Stimulated activated CD8-positive, alpha-beta memory T cell treated with anti-CD3 and anti-CD28 coated beads, Interleukin-4, amount 100 ng/mL, for 24 hours (primary cell): ENCODE measurements around the gene OR2L5.

ENCODE experiments used
- DNase-seq: peaks from one replicate; pipeline ENCODE4 v3.0.0-alpha.2; 2020; ENCODE audit warnings: low read depth

The OR2L5 gene, protein sequence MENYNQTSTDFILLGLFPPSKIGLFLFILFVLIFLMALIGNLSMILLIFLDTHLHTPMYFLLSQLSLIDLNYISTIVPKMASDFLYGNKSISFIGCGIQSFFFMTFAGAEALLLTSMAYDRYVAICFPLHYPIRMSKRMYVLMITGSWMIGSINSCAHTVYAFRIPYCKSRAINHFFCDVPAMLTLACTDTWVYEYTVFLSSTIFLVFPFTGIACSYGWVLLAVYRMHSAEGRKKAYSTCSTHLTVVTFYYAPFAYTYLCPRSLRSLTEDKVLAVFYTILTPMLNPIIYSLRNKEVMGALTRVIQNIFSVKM

GRCh38 chr1:248013229-248013710 lies at the start of gene OR2L5:
Gene OR2L5 (plus strand): TSS chr1:248013660. CDS start chr1:248021948, 8,288 bp downstream.
- DNase-seq: no peak

DNA sequence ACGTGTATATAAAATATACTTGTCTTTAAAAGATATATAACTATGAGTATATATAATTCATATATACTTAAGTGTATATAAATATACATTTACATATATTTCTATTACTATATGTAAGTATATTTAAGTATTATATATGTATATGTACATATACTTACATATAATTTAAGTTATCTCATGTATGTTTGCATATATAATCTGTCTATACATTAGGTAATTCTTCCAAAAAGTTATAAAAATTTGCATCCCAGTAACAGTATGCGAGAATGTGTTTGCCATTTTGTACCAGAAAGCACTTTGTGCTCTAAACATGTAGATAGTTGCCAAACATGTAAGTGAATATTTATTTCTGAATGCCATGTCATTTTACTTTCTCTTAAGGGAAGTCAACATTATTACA lies 48.5 kb upstream of the OR2L5 start, which contains the start of gene OR2AK2:
TSS of gene OR2AK2 (plus strand) at position 301 of the 400 bp plus-strand sequence. CDS start 144 bp downstream, outside the sequence.
- DNase-seq: no peak

DNA sequence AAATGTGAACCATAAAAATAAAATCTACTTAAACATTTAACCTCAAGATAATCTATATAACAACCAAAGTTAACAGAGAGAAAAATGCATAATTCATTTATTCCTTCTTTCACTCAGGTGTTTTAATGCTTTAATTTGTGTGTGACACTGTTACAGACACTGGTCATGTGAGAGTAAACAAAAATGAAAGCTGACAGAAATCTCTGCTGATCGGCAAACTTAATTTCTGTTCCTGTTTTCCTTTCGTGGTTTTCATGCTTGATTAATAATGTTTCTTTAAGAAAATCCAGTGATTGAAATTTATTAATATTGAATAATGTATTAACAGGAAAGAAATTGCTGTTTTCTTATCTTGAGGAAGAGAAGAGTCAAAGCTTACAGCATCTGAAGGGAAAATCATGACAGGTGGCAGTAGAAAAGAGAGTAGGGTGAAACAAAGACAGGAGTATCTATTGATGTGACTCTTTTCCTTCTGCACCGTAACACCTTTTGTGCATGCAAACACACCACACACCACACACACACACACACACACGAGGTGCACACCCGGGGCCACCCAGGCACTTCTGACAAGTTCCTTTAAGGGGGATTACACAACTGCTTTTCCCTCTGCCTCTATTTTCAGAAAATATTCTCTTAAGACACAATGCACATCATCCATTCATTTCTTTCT lies 46.8 kb upstream of the OR2L5 start:
- no peak for DNase-seq

GRCh38 chr1:247992986-247993385 lies 20.5 kb upstream of the OR2L5 start:
- no peak for DNase-seq

- DNase-seq: no peak
These were observed 14.6 kb upstream of the OR2L5 start for GRCh38 chr1:247998811-247999210.

- no peak for DNase-seq
These were observed 13.3 kb upstream of the OR2L5 start for GRCh38 chr1:248000169-248000568.

DNA sequence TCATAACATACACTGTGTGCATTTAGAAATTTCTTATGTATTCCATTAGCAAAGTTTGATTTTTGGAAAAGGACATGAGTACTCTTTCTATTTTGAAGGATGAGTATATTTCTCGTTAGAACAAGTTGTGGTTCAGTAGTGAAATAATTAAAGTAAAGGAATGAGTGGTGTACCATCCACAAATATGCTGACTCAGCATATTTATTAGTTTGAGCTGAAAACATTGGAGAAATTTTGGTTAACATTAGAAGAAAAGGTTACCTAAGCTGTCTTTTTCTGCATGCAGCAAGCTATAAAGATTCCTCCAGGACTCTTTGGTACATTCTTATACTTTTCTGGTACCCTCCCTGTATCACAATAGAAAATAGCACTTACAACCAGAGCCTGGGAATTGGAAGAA lies 5.7 kb upstream of the OR2L5 start:
- DNase-seq: no peak

DNA sequence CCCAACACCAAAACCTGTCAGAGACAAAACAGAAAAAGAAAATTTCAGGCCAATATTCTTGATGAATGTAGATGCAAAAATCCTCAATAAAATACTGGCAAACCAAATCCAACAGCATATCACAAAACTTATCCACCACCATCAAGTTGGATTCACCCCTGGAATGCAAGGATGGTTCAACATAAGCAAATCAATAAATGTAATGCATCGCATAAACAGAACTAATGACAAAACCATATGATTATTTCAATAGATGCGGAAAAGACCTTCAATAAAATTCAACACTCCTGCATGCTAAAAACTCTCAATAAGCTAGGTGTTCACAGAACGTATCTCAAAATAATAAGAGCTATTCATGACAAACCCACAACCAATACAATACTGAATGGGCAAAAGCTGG lies 3.8 kb upstream of the OR2L5 start:
- DNase-seq: no peak

- DNase-seq: no peak
These were observed 2.3 kb downstream of the OR2L5 start for GRCh38 chr1:248015803-248016202.

- DNase-seq: no peak
These were observed 16.3 kb downstream of the OR2L5 start, which contains the start of gene OR2L2 for GRCh38 chr1:248029770-248030169. Gene OR2L2 (plus strand): TSS chr1:248030070. CDS start chr1:248038268, 8,198 bp downstream.

- no peak for DNase-seq
These were observed 31.7 kb downstream of the OR2L5 start for GRCh38 chr1:248045209-248045608.

DNA sequence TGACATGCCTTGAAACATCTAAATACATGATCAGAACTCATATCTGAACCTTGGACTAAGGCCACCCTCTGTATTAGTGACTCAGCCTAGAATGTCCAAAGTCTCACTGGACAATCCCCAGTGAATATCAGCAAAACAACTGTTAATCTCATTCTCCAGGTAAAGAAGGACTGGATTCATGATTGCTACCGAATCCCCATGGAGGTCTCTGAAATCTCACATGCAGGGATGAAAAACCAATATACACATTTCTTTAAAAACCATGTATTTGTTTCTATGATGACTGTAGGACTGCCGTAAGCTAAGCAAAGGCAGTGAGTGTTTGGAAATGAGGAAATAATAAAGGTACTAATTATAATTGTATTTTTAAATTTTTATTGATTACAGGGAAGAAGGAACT lies 33.1 kb downstream of the OR2L5 start, which contains the start of gene OR2L3:
TSS of gene OR2L3 (plus strand) at position 301 of the 400 bp plus-strand sequence. CDS start 13,846 bp downstream, outside the sequence.
- DNase-seq: no peak

- DNase-seq: no peak
These were observed 33.5 kb downstream of the OR2L5 start for GRCh38 chr1:248047008-248047407.

DNA sequence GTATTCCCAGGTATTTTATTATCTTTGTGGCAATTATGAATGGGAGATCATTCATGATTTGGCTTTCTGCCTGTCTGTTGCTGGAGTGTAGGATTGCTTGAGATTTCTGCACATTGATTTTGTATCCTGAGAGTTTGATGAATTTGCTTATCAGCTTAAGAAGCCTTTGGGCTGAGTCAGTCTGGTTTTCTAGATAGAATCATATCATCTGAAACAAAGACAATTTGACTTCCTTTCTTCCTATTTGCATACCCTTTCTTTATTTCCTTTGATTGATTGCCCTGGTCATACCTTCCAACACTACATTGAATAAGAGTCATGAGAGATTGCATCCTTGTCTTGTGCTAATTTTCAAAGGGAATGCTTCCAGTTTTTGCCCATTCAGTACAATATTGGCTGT lies 41.2 kb downstream of the OR2L5 start:
- no peak for DNase-seq

DNA sequence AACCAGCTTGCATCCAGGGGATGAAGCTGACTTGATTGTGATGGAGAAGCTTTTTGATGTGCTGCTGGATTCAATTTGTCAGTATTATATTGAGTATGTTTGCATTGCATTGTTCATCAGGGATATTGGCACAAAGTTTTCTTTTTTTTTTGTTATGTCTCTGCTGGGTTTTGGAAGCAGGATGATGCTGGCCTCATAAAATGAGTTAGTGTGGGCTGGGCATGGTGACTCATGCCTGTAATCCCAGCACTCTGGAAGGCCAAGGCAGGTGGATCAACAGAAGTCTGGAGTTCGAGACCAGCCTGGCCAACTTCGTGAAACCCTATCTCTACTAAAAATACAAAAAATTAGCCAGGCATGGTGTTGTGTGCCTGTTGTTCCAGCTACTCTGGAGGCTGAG lies 41.8 kb downstream of the OR2L5 start:
- no peak for DNase-seq

DNA sequence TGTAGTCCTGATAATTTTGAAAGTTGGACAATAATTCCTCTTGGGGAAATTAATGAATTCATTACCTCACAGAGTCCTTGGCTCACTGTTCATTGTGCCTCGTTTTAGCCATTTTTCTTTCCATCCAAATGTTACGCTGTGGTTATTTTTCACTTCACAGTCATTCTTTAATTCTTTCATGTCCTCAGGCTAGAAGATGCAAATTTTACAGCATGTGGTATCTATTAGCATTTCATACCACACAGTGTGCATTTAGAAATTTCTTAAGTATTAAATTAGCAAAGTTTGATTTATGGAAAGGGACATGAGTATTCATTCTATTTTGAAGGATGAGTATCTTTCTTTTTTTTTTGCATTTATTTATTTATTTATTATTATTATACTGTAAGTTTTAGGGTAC lies 51.6 kb downstream of the OR2L5 start:
- DNase-seq: no peak

DNA sequence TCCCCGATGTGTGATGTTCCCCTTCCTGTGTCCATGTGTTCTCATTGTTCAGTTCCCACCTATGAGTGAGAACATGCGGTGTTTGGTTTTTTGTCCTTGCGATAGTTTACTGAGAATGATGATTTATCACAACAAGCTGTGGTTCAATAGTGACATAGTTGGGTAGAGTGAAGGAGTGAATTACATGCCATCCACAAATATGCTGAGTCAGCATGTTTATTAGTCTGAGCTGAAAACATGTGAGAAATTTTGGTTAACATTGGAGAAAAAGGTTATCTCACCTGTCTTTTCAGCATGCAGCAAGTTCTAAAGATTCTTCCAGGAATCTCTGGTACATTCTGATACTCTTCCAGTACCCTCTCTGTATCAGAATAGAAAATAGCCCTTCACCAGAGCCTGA lies 52.1 kb downstream of the OR2L5 start:
- DNase-seq: no peak
